ENCODE measurements around the gene CLTCL1. TPM values are rescaled to one million over a fixed set of nuclear protein-coding genes. Genes with fewer than 3 reads are reported as not detected.

Gene CLTCL1
- total RNA-seq, 4 donors from 2014 or later = 8.5 to 19.2 (median 12.8) TPM

DNA sequence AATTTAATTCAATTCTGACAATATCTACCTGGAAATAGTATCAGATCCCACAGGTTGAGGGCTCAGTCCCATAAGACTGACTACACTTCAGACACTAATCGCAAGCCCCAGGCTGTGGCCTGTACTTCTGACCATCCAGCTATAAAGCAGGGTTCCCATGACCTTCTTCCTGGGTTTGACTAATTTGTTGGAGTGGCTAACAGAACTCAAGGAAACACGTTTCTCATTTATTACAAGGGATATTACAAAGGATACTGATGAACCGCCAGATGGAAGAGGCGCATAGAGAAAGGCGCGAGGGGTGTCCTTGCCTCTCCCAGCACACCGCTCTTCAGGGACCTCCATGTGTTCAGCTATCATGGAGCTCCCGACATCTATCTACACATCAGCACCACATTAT is 13.7 kb downstream of the CLTCL1 start:
- WGBS, 2 donors = 94 to 99% methylated on average over 8 of the region's 8 CpGs
- TF ChIP-seq, protein P1, sequence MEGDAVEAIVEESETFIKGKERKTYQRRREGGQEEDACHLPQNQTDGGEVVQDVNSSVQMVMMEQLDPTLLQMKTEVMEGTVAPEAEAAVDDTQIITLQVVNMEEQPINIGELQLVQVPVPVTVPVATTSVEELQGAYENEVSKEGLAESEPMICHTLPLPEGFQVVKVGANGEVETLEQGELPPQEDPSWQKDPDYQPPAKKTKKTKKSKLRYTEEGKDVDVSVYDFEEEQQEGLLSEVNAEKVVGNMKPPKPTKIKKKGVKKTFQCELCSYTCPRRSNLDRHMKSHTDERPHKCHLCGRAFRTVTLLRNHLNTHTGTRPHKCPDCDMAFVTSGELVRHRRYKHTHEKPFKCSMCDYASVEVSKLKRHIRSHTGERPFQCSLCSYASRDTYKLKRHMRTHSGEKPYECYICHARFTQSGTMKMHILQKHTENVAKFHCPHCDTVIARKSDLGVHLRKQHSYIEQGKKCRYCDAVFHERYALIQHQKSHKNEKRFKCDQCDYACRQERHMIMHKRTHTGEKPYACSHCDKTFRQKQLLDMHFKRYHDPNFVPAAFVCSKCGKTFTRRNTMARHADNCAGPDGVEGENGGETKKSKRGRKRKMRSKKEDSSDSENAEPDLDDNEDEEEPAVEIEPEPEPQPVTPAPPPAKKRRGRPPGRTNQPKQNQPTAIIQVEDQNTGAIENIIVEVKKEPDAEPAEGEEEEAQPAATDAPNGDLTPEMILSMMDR (IDR thresholded peaks at IDR 0.05) = no peak
- no peak for TF ChIP-seq POLR2A (IDR thresholded peaks at IDR 0.05)
- H3K9me3 ChIP-seq = no peaks in the 10 kb centered on the region
- intact Hi-C loops (cut with DNase I) = no loop called here
- H3K27me3 ChIP-seq = no peaks in the 10 kb centered on the region
- H3K36me3 ChIP-seq = no peaks in the 10 kb centered on the region
- H3K4me1 ChIP-seq = peaks cover 19 to 21% of the 10 kb centered on the region in 2 donors
- H3K27ac ChIP-seq = peak overlapping the region in 2 of 3 donors; percentile 60 to 87
- H3K4me3 ChIP-seq (replicated peaks in 1 of 3) = no peak overlapping the region
- no peak for DNase-seq

DNA sequence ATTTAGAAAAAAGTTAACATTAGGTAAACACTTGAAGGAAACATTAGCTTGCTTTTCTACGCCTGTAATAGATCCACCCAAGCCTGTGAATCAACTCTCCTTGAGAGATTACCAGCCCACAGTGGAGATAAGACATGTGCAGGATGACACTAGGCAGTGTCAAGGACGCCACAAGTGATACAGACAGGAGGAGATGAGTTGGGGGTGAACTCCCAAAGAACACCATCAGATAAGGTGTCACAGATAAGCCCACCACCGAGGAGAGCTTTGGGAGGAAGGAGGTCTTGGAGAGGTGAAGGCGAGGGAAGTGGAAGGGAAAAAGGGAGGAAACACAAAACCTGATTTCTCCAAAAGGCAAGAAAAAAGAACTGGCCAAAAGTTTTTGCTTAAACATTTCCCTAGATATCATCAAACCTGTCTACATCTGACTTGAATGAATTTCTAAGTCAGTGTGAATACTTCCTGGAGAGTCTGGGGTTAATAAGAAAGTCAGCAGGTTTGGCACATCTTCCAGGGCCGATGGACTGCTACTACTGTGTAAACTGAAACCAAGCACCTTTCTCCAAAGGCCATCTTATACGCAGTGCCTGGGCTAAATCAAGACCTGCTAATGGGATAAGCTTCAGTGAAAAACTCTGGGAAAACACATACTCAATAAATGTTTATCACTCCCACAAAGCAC is 15.5 kb downstream of the CLTCL1 start:
- intact Hi-C loops (cut with DNase I) = no loop called here

DNA sequence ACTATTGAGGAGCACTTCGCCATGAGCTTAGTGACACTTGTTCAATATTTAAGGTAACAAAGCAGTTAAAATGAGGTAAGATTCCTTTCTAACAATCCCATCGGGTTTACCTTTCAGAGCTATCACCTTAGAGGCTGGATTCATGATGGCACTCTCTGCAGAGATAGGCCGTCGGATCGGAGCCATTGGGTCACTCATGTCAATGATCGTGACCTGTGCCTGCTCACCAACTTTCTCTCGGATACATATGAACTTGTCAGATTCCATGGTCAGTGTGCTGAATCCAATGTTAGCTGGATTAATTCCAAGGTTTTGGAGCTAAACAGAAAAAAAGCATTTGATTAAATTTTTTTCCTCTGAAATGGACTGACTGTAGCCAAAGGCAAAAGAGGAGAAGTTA is 16.0 kb downstream of the CLTCL1 start:
- DNase-seq = no peak
- Histone ChIP-seq H3K36me3 (no peaks in the 10 kb centered on the region), H3K27me3 (no peaks in the 10 kb centered on the region), H3K4me3 (replicated peaks in 1 of 3) (no peak overlapping the region), H3K9me3 (no peaks in the 10 kb centered on the region), H3K4me1 (peaks cover 27 to 36% of the 10 kb centered on the region in 2 donors), H3K27ac (peak overlapping the region; percentile 40 to 87 (median 84))
- intact Hi-C loops (cut with DNase I) = no loop called here
- 67 to 80% methylated on average over 7 of the region's 7 CpGs for WGBS, 2 donors
- TF ChIP-seq, protein P1 (IDR thresholded peaks at IDR 0.05) = no peak
- TF ChIP-seq POLR2A (IDR thresholded peaks at IDR 0.05) = no peak

More for the DNA sequence above, 15.5 kb downstream of the CLTCL1 start:
- H3K36me3 ChIP-seq = no peaks in the 10 kb centered on the region
- DNase-seq = peak; percentile 57 to 69
- no peak overlapping the region for H3K4me3 ChIP-seq (replicated peaks in 1 of 3)
- no peaks in the 10 kb centered on the region for H3K27me3 ChIP-seq
- 44 to 57% methylated on average over 6 of the region's 6 CpGs for WGBS, 2 donors
- no peaks in the 10 kb centered on the region for H3K9me3 ChIP-seq
- no peak for TF ChIP-seq POLR2A (IDR thresholded peaks at IDR 0.05)
- TF ChIP-seq, protein P1 (IDR thresholded peaks at IDR 0.05) = no peak
- H3K4me1 ChIP-seq = peaks cover 27 to 36% of the 10 kb centered on the region in 2 donors
- peak overlapping the region; percentile 60 to 87 (median 84) for H3K27ac ChIP-seq

DNA sequence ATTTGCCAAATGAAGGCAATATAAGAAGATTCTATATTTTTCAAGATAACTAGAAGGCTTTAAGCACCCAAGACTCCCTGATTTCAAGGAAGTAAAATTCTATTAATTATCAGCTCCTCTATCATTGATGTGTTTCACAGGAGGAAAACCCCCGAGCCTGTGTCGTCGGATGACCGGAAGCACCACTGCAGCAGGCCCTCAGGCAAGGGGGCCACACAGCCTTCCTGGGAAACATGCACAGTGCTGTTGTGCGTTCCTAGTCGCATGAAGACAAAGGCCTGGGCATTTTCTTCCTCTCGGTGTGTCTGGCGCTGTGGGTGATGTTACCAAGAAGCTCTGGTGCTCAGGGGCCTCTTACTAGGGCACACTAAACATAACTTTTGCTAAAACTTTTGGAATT is 16.4 kb downstream of the CLTCL1 start:
- intact Hi-C loops (cut with DNase I) = no loop called here
- Histone ChIP-seq H3K36me3 (no peaks in the 10 kb centered on the region), H3K4me3 (replicated peaks in 1 of 3) (no peak overlapping the region), H3K9me3 (no peaks in the 10 kb centered on the region), H3K4me1 (peaks cover 27 to 36% of the 10 kb centered on the region in 2 donors), H3K27ac (peak overlapping the region; percentile 40 to 87 (median 84)), H3K27me3 (no peaks in the 10 kb centered on the region)
- TF ChIP-seq POLR2A (IDR thresholded peaks at IDR 0.05) = no peak
- TF ChIP-seq, protein P1 (IDR thresholded peaks at IDR 0.05) = no peak
- DNase-seq = no peak
- WGBS, 2 donors = 92 to 97% methylated on average over 8 of the region's 8 CpGs

DNA sequence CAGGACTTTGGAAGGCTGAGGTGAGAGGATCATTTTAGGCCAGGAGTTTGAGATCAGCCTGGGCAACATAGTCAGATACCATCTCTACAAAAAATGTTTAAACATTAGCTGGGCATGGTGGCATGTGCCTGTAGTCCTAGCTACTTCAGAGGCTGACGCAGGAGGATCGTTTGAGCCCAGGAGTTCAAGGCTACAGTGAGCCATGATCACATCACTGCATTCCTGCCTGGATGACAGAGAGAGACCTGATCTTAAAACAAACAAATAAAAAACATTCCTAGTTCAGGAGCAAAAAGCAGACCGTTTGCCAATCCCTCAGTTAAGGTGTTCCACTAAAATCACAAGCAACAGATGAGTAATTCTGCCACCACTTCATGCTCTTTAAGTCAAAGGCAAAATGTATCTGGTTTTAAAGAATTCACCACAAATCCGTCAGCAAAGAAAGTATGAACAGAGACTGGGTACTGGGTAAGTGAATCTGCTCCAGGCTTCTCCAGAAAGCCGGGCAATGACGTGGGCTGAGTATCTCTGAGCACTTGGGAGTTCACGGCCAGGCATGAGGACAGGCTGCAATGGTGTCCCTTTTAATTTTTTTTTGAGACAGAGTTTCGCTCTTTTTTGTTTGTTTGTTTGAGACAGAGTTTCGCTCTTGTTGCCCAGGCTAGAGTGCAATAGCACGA is 19.5 kb downstream of the CLTCL1 start:
- Histone ChIP-seq H3K4me1 (peaks cover 19 to 30% of the 10 kb centered on the region in 2 donors), H3K36me3 (no peaks in the 10 kb centered on the region), H3K9me3 (no peaks in the 10 kb centered on the region), H3K27ac (peak overlapping the region; percentile 33 to 52 (median 40)), H3K4me3 (replicated peaks in 1 of 3) (no peak overlapping the region), H3K27me3 (no peaks in the 10 kb centered on the region)
- intact Hi-C loops (cut with DNase I) = no loop called here
- WGBS, 2 donors = 56 to 65% methylated on average over 10 of the region's 10 CpGs
- DNase-seq = peak; percentile 49 to 56
- TF ChIP-seq, protein P1 (IDR thresholded peaks at IDR 0.05) = no peak
- TF ChIP-seq POLR2A (IDR thresholded peaks at IDR 0.05) = no peak
